Pulmonary artery endothelial cell (primary cell): ENCODE measurements around the gene NFAM1. TPM values are rescaled to one million over a fixed set of nuclear protein-coding genes. Genes with fewer than 3 reads are reported as not detected.

Experiments
- DNase-seq: peaks from one replicate; pipeline ENCODE4 v3.0.0-alpha.2; 2011; ENCODE audit warnings: low read depth, low spot score
- total RNA-seq: library from RNA; depleted of rRNA; stranded (reverse); fragments of >200 nt; gene quantifications from 2 replicates; pipeline ENCODE4 v1.2.3, GENCODE V29; 2014

Gene NFAM1
- total RNA-seq, 1 donor from 2014 or later = not detected

DNA sequence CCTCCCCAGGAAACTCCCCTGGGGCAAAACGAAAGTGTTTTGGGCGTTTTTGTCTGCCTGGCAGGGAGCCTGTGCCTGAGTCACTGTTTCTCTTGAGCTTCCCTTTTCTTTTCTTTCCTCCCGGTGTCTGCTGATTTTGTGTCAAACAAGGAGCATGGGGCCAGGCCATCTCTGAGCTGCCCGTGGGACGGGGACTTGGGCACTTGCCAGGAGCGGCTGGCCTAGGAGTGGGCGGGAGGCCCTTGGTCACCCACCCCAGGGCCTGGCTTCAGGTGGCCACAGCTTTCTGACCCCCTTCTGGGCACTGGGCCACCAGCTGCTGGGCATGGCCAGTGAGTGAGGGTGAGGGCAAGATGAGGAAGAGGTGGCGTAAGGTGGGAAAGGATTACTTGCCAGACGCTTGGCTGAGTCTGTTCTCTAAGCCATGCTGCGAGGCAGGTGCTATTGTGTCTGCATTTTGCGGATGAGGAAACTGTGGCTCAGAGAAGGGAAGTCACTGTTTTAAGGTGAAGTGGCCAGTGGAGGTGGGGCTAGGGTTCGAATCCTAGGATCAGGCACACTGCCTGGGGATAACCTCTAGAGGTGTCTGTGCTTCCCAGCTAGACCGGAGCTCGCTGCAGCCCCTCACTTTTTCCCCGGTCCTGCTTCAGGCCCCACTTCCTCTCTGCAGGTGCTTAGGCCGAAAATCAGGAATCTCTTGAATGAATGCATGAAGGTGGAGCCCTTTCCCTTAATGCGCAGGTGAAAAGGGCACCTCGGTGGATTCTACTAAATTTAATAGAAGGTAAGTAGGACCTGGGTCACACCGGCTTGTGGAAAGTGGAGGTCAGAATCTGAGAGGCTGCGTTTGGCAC is 7.8 kb upstream of the NFAM1 start:
- no peak for DNase-seq

DNA sequence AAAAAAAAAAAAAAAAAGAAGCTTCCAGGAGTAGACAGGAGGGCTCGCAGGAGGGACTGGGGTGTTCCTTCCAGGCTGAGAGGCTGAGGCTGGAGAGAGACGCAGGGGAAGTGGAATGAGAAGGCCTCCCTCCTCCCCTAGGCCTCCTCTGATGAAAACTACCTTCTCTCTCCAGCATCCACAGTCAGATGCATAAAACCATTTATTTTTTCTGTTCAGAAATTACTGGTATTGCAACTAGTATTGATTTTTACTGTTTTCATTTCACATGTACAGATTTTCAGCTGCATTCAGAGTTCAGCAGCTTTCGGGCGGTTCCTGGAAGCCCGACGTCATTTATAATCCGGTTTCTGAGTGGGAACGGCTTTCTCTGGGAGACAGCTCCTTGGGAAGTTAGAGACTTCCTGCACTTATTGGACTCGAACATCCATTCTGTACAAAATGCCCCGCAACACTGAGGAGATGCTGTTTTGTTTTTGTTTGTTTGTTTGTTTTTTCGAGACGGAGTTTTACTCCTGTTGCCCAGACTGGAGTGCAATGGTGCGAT is 6.9 kb upstream of the NFAM1 start:
- no peak for DNase-seq

DNA sequence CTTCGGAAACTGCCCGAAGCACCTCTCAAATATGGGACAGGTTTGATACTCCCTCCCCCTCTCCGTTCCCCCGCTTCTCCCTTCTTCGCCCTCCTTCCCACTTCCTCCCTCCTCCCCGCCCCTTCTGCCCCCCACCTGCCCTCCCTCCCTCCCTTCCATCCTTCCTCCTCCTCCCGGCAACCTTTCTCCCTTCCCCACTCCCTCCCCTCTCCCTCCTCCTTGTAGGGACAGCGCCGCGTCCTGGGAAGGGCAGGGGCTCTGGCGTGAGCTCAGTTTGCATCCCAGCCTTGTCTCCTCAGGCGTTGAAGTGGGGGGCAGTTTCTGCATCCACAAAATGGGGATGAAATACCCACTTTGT is 6.1 kb upstream of the NFAM1 start:
- DNase-seq = no peak

- no peak for DNase-seq
These were observed 5.5 kb upstream of the NFAM1 start for GRCh38 chr22:42437488-42438292.

DNA sequence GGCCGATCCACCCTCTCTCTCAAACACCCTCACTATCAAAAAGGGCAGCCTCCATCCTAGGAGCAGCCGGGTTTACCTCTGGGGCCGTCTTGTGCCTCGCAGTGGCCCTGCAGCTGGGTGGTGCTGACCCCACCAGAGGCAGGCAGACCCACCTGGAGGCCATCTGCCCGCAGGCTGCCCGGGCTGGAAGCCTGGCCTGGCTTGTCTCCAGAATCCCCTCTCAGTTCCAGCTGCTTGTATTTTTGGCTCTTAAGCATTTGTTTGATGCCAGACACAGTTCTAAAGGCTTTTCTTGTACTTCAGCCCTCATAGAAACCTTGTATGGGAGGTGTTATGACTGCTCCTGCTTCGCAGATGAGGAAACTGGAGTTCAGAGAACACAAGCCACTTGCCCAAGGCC is 4.2 kb upstream of the NFAM1 start:
- DNase-seq = no peak

- DNase-seq = no peak
These were observed 2.7 kb upstream of the NFAM1 start for GRCh38 chr22:42434748-42435425.

- no peak for DNase-seq
These were observed 1.8 kb upstream of the NFAM1 start for GRCh38 chr22:42433754-42434682.

DNA sequence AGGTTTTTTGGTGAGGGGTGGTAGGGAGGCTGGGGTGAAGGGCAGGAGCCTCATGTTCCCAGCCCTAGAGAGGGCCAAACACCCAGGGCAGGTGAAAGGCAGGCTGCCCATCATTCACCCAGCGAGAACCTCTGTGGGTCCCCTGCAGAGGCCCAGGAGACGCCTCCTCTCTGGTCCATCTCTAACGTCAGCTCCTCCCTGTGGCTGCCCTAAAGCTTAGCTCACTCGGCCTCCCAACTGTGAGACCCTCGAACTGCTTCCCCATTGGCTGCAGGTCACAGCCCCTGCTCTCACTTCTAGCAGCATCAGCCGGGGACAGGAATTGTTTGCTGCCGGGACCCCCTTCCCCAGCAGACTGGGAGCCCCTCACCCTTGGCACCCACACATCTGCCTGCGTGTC is 615 bp upstream of the NFAM1 start:
- DNase-seq = no peak

GRCh38 chr22:42431401-42432019 is 693 bp downstream of the NFAM1 start:
- no peak for DNase-seq

- no peak for DNase-seq
These were observed 1.6 kb downstream of the NFAM1 start for GRCh38 chr22:42430528-42431125.

GRCh38 chr22:42428760-42429159 is 3.4 kb downstream of the NFAM1 start:
- no peak for DNase-seq

DNA sequence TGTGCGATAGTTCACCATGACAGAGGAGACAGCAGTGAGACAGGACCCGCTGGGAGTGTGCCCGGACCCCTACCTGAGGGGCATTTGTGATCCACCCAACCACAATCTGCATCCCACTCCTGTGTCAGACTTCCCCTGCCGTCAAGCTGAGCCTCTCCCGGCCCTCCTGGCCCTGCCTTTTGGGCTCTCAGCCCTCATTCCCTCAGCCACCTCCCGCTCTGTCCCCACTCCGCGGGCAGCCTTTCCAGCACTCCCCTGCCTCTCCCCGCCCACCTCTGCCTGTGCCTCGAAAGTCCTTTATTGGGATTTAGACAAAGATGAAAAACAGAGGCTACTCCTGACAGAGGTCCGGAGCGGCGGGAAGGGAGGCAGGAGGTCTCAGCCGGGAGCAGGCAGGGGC is 4.2 kb downstream of the NFAM1 start:
- DNase-seq = no peak

- DNase-seq = no peak
These were observed 5.0 kb downstream of the NFAM1 start for GRCh38 chr22:42427167-42427566.

DNA sequence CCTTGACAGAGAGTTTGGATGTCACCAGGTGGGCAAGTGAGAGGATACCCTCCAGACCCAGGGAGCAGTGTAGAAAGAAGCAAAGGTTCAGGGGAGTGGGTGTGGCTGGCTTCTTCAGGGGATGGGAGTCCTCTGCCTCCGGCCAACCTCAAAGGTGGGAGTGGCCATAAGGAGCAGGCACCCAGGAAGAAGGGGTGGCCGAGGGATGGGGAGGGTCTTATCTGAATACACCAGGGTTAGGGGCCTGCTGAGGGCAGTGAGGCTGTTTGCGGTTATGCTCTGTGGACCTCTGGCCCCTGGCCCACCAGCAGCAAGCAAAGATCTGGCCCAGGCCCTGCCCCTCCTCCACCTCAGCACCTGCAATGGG is 6.2 kb downstream of the NFAM1 start:
- DNase-seq = no peak

DNA sequence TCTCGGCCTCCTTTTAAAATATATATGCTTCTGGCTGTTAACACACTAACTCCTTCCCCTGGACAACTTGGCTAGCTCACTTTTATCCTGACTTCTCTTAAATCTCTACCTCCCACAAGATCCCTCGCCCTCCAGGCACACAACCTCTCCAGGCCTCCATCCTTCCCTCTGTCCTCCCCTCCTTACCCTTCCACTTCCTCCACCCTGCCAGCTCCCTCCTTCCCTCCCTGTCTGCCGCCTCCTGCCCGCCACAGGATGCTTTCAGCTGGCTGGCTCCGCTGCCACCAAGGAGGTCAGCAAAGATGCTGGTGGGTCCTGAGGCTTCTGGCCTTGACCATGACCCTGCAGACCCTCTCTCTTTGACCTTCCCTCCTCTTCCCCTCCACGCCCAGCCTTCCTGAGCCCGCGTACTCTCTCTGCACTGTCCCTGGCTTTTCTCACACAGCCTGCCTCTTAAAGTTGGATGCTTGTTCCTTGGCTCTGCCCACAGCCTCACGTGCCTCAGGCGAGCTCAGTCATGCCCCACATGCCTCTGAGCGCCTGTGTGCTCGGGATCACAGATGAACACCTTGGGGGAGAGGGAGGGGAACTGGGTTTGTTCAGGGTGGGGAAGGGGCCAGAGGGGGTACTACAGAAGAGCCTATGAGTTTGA is 6.7 kb downstream of the NFAM1 start:
- no peak for DNase-seq

GRCh38 chr22:42419243-42419881 is 12.8 kb downstream of the NFAM1 start:
- no peak for DNase-seq

DNA sequence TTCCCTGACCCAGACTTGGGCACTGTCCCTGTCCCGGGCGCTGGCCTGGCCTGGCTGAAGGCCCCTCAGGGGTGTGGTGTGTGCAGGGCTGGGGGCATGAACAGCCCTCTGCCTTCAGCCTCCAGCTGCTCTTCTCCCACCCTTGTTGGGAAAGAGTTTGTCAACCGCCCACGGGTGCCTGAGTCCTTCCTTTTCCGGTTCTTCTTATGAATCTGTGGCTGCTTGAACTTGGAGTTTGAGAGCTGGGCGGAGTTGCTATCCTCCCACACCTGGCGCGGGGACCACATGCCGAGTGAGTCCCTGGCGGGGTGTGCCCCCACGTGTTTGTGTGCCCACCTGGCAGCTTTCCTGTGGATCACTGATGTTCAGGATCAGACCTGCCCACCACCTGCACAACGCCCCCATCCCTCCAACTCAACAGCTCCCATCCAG is 13.4 kb downstream of the NFAM1 start:
- no peak for DNase-seq

GRCh38 chr22:42417645-42418305 is 14.4 kb downstream of the NFAM1 start:
- no peak for DNase-seq
